Central memory CD4-positive, alpha-beta T cell (primary cell): ENCODE data around the gene TUBGCP6.

Experiments
- DNase-seq: peaks from one replicate; pipeline ENCODE4 v3.0.0; 2022

TUBGCP6 gene

GRCh38 chr22:50224071-50224470 lies 20.8 kb downstream of the TUBGCP6 start:
- no peak for DNase-seq

GRCh38 chr22:50222508-50222907 lies 22.3 kb downstream of the TUBGCP6 start:
- DNase-seq = no peak

GRCh38 chr22:50221410-50222300 lies 23.2 kb downstream of the TUBGCP6 start:
- no peak for DNase-seq

- DNase-seq = no peak
These were observed 24.0 kb downstream of the TUBGCP6 start for GRCh38 chr22:50220603-50221409.

GRCh38 chr22:50219800-50220602 lies 24.8 kb downstream of the TUBGCP6 start:
- DNase-seq = no peak

- DNase-seq = no peak
These were observed 25.7 kb downstream of the TUBGCP6 start for GRCh38 chr22:50218996-50219727.

GRCh38 chr22:50218153-50218995 lies 26.4 kb downstream of the TUBGCP6 start:
- DNase-seq = no peak

GRCh38 chr22:50217543-50218152 lies 27.2 kb downstream of the TUBGCP6 start:
- DNase-seq = no peak

- DNase-seq = no peak
These were observed 27.9 kb downstream of the TUBGCP6 start for GRCh38 chr22:50216684-50217520.

- no peak for DNase-seq
These were observed 28.7 kb downstream of the TUBGCP6 start for GRCh38 chr22:50216055-50216683.

GRCh38 chr22:50215297-50216054 lies 29.3 kb downstream of the TUBGCP6 start:
- no peak for DNase-seq

GRCh38 chr22:50213263-50213662 lies 31.6 kb downstream of the TUBGCP6 start:
- no peak for DNase-seq

- no peak for DNase-seq
These were observed 33.7 kb downstream of the TUBGCP6 start for GRCh38 chr22:50211147-50211546.

- DNase-seq = no peak
These were observed 34.3 kb downstream of the TUBGCP6 start for GRCh38 chr22:50210378-50211139.

GRCh38 chr22:50209893-50210292 lies 34.9 kb downstream of the TUBGCP6 start:
- DNase-seq = peak; percentile 62

GRCh38 chr22:50208939-50209892 lies 35.6 kb downstream of the TUBGCP6 start:
- no peak for DNase-seq
